ENCODE data around the gene PLPPR4.

PLPPR4 gene

DNA sequence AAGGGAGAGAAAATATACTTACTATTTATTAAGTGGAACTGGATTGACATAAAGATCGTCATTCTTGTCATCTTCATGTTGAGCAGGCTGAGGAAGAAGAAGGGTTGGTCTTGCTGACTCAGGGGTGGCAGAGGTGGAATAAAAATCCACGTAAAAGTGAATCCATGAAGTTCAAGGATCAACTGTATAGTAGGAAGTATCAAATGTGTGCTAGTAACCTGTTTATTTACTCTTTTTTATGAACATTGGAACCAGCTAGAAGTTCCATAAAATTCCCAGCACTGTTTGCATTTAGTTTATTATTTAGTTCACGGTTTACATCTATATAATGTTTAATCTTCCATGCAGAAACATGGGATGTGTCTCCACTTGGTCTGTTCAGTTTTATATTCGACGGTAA is 70.7 kb downstream of the PLPPR4 start:
- H3K9me2 ChIP-seq (replicated peaks; ENCODE audit: control insufficient read depth, low read length): no peaks in the 10 kb centered on the region
- H3K4me3 ChIP-seq (ENCODE audit: low read length): no peak overlapping the region
- no peaks in the 10 kb centered on the region for H3K27me3 ChIP-seq (ENCODE audit: control insufficient read depth, low read length)
- H3K9me3 ChIP-seq (ENCODE audit: control insufficient read depth, insufficient read depth, low read length): no peaks in the 10 kb centered on the region
- H3K79me2 ChIP-seq (ENCODE audit: control insufficient read depth, low read length): no peaks in the 10 kb centered on the region
- no peaks in the 10 kb centered on the region for H3F3A ChIP-seq (ENCODE audit: control insufficient read depth, insufficient read depth)
- no peak overlapping the region for H3K4me2 ChIP-seq (ENCODE audit: low read length)
- TF ChIP-seq EZH2phosphoT487 (IDR thresholded peaks at IDR 0.05; ENCODE audit: borderline replicate concordance, low read length): no peak
- no peak overlapping the region for H3K27ac ChIP-seq (ENCODE audit: low read depth, low read length)
- H3K4me1 ChIP-seq (ENCODE audit: control insufficient read depth, low read length): no peaks in the 10 kb centered on the region
- H3K36me3 ChIP-seq (ENCODE audit: control insufficient read depth, low read length): no peaks in the 10 kb centered on the region
- H4K20me1 ChIP-seq (ENCODE audit: control insufficient read depth, insufficient read depth, low read depth, low read length): no peaks in the 10 kb centered on the region

DNA sequence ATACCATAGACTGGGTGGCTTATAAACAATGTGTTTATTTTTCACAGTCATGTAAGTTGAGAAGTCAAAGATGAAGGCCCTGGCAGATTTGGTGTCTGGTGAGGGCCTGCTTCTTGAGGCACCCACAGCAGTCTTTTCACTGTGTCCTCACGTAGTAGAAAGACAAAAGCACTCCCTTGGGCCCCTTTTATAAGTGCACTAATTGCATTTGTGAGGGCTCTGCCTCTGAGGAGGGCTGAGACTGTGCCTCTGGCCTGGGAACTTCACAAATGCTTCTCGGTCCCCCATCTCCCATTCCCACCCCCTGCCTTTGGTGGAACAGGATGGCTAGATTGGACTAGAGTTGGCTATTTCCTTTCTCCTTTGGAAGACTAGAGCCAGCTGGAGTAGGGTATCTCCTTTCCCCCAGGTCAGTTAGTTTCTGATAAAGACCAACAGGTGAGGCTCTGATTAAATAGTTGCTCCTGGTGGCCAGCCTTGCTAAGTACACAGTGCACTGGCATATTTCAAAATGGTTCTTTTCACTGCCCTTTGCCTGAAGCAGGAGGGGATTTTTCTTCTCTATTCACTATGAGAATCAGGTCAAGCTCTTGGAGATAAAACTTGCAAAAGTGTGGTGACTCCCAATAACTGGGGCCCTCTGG is 82.9 kb downstream of the PLPPR4 start:
- Histone ChIP-seq H3K79me2 (ENCODE audit: control insufficient read depth, low read length) (no peaks in the 10 kb centered on the region), H3K27me3 (ENCODE audit: control insufficient read depth, low read length) (no peaks in the 10 kb centered on the region), H3K9me3 (ENCODE audit: control insufficient read depth, insufficient read depth, low read length) (no peaks in the 10 kb centered on the region), H3K27ac (ENCODE audit: low read depth, low read length) (no peak overlapping the region), H3K36me3 (ENCODE audit: control insufficient read depth, low read length) (no peaks in the 10 kb centered on the region), H3K9me2 (replicated peaks; ENCODE audit: control insufficient read depth, low read length) (no peaks in the 10 kb centered on the region), H4K20me1 (ENCODE audit: control insufficient read depth, insufficient read depth, low read depth, low read length) (no peaks in the 10 kb centered on the region), H3F3A (ENCODE audit: control insufficient read depth, insufficient read depth) (no peaks in the 10 kb centered on the region), H3K4me1 (ENCODE audit: control insufficient read depth, low read length) (no peaks in the 10 kb centered on the region), H3K4me3 (ENCODE audit: low read length) (no peak overlapping the region), H3K4me2 (ENCODE audit: low read length) (no peak overlapping the region)
- TF ChIP-seq, protein P1, sequence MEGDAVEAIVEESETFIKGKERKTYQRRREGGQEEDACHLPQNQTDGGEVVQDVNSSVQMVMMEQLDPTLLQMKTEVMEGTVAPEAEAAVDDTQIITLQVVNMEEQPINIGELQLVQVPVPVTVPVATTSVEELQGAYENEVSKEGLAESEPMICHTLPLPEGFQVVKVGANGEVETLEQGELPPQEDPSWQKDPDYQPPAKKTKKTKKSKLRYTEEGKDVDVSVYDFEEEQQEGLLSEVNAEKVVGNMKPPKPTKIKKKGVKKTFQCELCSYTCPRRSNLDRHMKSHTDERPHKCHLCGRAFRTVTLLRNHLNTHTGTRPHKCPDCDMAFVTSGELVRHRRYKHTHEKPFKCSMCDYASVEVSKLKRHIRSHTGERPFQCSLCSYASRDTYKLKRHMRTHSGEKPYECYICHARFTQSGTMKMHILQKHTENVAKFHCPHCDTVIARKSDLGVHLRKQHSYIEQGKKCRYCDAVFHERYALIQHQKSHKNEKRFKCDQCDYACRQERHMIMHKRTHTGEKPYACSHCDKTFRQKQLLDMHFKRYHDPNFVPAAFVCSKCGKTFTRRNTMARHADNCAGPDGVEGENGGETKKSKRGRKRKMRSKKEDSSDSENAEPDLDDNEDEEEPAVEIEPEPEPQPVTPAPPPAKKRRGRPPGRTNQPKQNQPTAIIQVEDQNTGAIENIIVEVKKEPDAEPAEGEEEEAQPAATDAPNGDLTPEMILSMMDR (IDR thresholded peaks at IDR 0.05; ENCODE audit: low read depth, low read length, poor library complexity, severe bottlenecking): no peak
- no peak for TF ChIP-seq EZH2phosphoT487 (IDR thresholded peaks at IDR 0.05; ENCODE audit: borderline replicate concordance, low read length)

DNA sequence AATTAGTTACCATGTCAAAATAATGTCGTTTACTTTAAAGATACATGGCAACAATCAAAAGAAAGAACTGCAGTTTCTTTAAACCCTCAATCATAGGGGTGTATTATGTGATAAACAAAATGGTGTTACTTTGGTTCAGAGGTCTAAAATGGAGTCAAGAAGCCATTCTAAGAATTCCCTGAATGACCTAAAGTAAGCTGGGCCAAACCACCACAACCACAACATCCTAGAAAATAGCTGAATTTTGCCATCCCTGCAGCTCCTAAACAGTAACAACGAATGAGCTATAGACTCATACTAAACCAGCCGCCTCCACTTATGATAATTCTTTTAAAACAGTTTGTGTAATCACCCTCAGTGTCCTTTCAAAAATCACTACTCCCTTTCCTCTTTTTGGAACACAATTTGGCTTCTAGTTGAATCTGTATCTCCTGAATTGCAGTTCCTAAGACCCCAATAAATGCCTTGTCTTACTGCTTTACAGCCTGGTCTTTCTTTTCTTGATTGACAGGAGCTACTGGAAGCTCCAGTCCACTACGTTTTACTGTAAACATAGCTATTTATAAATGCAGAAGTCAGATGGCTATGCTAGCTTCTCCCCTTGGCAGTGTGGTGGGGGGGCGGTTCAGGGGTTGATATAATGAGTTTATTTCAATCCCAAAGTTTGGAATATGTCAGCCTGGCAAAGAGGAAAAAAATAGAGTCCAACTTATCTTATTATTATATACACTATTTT is 84.3 kb downstream of the PLPPR4 start:
- no peaks in the 10 kb centered on the region for H3K27me3 ChIP-seq (ENCODE audit: control insufficient read depth, low read length)
- H3K4me2 ChIP-seq (ENCODE audit: low read length): no peak overlapping the region
- no peaks in the 10 kb centered on the region for H3K9me3 ChIP-seq (ENCODE audit: control insufficient read depth, insufficient read depth, low read length)
- no peaks in the 10 kb centered on the region for H3F3A ChIP-seq (ENCODE audit: control insufficient read depth, insufficient read depth)
- H3K9me2 ChIP-seq (replicated peaks; ENCODE audit: control insufficient read depth, low read length): no peaks in the 10 kb centered on the region
- no peaks in the 10 kb centered on the region for H3K4me1 ChIP-seq (ENCODE audit: control insufficient read depth, low read length)
- H3K4me3 ChIP-seq (ENCODE audit: low read length): no peak overlapping the region
- H3K27ac ChIP-seq (ENCODE audit: low read depth, low read length): no peak overlapping the region
- H4K20me1 ChIP-seq (ENCODE audit: control insufficient read depth, insufficient read depth, low read depth, low read length): no peaks in the 10 kb centered on the region
- TF ChIP-seq EZH2phosphoT487 (IDR thresholded peaks at IDR 0.05; ENCODE audit: borderline replicate concordance, low read length): no peak
- TF ChIP-seq, protein P1 (IDR thresholded peaks at IDR 0.05; ENCODE audit: low read depth, low read length, poor library complexity, severe bottlenecking): no peak
- H3K36me3 ChIP-seq (ENCODE audit: control insufficient read depth, low read length): no peaks in the 10 kb centered on the region
- no peaks in the 10 kb centered on the region for H3K79me2 ChIP-seq (ENCODE audit: control insufficient read depth, low read length)

DNA sequence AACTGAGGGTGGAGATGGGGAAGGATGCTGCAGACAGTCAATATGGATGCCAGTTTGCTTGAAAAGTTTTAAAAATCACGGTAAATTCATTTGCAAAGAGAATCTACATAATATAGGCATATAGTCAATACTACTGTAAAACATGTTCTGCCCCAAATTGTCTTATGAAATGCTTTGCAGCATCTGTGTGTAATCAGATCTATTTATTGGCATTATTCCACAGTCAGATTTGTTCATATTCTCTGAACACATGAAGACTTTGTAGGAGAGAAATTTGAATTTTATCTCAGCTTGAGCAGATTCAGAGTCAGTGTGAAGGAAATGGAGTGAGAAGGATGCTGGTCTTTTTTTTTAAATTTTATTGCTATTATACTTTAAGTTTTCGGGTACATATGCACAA is 88.5 kb downstream of the PLPPR4 start:
- Histone ChIP-seq H3K4me3 (ENCODE audit: low read length) (no peak overlapping the region), H3K4me1 (ENCODE audit: control insufficient read depth, low read length) (no peaks in the 10 kb centered on the region), H3K27me3 (ENCODE audit: control insufficient read depth, low read length) (no peaks in the 10 kb centered on the region), H3K9me2 (replicated peaks; ENCODE audit: control insufficient read depth, low read length) (no peaks in the 10 kb centered on the region), H3K79me2 (ENCODE audit: control insufficient read depth, low read length) (no peaks in the 10 kb centered on the region), H3K9me3 (ENCODE audit: control insufficient read depth, insufficient read depth, low read length) (no peaks in the 10 kb centered on the region), H3K4me2 (ENCODE audit: low read length) (no peak overlapping the region), H3F3A (ENCODE audit: control insufficient read depth, insufficient read depth) (no peaks in the 10 kb centered on the region), H4K20me1 (ENCODE audit: control insufficient read depth, insufficient read depth, low read depth, low read length) (no peaks in the 10 kb centered on the region), H3K27ac (ENCODE audit: low read depth, low read length) (no peak overlapping the region), H3K36me3 (ENCODE audit: control insufficient read depth, low read length) (no peaks in the 10 kb centered on the region)
- TF ChIP-seq EZH2phosphoT487 (IDR thresholded peaks at IDR 0.05; ENCODE audit: borderline replicate concordance, low read length): no peak
- TF ChIP-seq, protein P1 (IDR thresholded peaks at IDR 0.05; ENCODE audit: low read depth, low read length, poor library complexity, severe bottlenecking): no peak

Data from DOHH2 (cell line).